ENCODE data around the gene SRGAP2B.
"Not testable (repeated sequence)": the region's sequence is repeated elsewhere in the genome, so short reads cannot be mapped to it uniquely, and the experiment has no call there.

Gene SRGAP2B

DNA sequence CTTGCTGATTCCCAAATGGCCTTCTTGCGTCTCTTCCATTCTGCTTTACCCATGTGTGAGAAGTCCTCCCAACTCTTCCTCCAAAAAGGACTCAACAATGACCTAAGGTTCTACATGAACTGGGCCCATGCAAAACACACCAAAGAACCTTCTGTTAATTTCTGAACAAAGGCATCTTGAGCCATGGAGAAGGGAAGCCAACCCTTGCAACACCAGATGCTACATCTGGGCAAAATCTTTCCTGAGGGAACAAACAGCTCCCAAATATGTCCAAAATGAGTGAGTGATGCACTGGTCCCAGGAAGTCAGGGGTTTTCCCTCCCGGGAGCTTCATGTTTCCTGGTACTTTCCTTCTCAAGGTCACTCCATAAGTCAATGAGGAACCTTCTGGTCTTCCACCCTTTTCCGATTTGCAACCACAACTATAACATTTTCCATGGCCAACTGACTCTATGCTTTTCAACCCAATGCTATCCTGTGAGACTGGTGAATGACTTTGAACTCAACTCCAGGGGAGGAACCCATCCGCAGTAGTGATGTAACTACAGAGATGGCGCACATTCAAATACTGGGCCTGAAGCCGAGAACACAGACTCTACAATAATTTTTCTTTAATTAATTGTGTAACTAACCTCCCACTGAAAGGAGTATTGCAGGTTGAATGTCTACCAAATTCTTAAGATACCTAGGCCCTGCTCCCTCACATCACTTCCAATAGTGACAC, 112.2 kb downstream of the SRGAP2B start:
- H3K9me3 ChIP-seq (ENCODE audit: control insufficient read depth, low read length); H3K27me3 ChIP-seq (replicated peaks; ENCODE audit: control insufficient read depth, insufficient read depth, low read length); H3K4me1 ChIP-seq (ENCODE audit: control insufficient read depth, insufficient read depth, low read length); DNase-seq (ENCODE audit: low read depth); H3K36me3 ChIP-seq (ENCODE audit: control insufficient read depth, insufficient read depth, low read length, severe bottlenecking); H3K9ac ChIP-seq (ENCODE audit: low read length); H3K4me3 ChIP-seq (ENCODE audit: low read length): not testable (repeated sequence)

DNA sequence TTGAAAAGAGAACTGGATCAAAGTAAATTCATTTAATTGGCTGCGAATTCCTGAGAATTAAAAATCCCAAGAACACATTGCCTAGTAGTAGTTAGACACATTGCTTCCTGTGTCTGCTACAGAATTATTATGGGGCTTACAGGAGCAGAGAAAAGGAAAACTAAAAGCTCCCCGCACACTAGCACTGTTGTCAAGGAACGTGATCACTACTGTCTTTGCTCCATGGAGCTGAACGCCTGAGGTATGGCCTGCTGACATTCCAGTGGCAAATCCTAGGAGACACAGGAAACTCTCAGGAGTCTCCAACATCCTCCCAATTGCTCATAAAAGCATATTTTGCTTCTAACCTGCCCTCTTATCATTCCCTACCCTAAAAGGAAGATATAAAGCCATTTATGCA, 114.0 kb downstream of the SRGAP2B start:
- not testable (repeated sequence) for H3K9me3 ChIP-seq (ENCODE audit: control insufficient read depth, low read length); H3K27me3 ChIP-seq (replicated peaks; ENCODE audit: control insufficient read depth, insufficient read depth, low read length); H3K9ac ChIP-seq (ENCODE audit: low read length); DNase-seq (ENCODE audit: low read depth); H3K36me3 ChIP-seq (ENCODE audit: control insufficient read depth, insufficient read depth, low read length, severe bottlenecking); H3K4me3 ChIP-seq (ENCODE audit: low read length); H3K4me1 ChIP-seq (ENCODE audit: control insufficient read depth, insufficient read depth, low read length)

DNA sequence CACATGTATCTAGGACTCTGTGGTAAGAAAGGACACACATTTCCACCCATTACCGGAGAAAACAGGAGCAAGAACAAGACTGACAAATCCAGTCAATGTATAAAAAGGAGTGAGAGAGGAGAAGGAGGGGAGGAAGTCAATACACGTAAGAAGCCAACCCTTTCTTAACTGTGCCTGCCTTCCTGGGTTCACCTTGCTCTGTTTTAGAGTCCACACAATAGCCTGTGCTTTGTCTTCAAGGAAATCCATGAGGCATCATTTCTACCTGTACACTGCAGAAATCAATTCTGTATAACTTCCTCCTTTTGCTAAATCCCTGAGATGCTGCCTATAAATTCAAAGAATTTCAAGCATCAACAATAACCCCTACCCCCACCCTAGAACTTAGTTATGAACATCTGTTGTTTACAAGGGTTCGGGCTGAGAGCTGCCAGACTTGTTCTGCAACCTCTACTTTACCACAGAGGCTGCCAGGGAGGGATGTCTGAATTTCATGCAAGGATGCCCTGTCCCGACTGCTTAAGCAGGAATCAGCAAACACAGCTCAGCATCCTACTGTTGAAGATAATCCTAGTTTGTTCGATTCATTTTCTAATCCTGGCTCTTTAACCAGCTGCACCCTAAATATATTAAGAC, 115.0 kb downstream of the SRGAP2B start:
- not testable (repeated sequence) for H3K9ac ChIP-seq (ENCODE audit: low read length); H3K4me1 ChIP-seq (ENCODE audit: control insufficient read depth, insufficient read depth, low read length); H3K4me3 ChIP-seq (ENCODE audit: low read length); DNase-seq (ENCODE audit: low read depth); H3K27me3 ChIP-seq (replicated peaks; ENCODE audit: control insufficient read depth, insufficient read depth, low read length); H3K9me3 ChIP-seq (ENCODE audit: control insufficient read depth, low read length); H3K36me3 ChIP-seq (ENCODE audit: control insufficient read depth, insufficient read depth, low read length, severe bottlenecking)

DNA sequence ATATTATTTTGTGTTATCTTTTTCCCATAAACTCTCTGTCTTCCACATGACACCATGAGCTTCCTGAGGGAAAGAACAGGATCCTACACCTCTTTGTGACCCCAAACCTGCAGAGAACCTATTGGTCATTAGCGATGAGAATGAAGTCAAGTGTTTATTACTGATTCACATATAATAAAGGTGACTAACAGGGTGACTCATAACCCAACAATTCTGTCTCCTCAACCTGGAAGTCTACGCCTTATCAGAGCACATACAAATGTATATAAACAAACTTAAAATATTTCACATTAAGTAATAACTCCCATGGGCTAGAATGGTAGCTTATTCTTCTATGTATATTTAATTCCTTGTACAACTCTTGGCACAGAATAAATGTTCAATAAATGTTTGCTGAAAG, 117.3 kb downstream of the SRGAP2B start:
- H3K4me1 ChIP-seq (ENCODE audit: control insufficient read depth, insufficient read depth, low read length); H3K27me3 ChIP-seq (replicated peaks; ENCODE audit: control insufficient read depth, insufficient read depth, low read length); H3K36me3 ChIP-seq (ENCODE audit: control insufficient read depth, insufficient read depth, low read length, severe bottlenecking); H3K4me3 ChIP-seq (ENCODE audit: low read length); DNase-seq (ENCODE audit: low read depth); H3K9ac ChIP-seq (ENCODE audit: low read length); H3K9me3 ChIP-seq (ENCODE audit: control insufficient read depth, low read length): not testable (repeated sequence)

DNA sequence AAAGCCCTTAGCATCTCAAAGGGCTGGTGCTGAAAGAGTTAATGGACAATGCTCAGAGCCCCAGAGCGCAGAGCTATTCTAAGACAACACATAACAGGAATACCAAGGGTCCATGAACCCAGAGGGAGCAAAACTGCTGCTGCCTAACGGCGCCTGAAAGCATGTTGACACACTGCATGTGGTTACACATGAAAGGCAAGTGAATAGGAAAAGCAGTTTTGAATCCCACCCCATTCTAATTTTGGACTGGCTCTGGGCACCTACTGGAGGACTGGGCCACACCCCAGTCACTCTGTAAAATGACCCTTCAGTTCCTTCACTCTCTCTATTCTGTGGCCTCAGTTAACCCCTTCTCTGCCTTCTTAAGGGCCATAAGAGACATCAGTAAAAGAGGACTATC, 123.2 kb downstream of the SRGAP2B start:
- H3K27me3 ChIP-seq (replicated peaks; ENCODE audit: control insufficient read depth, insufficient read depth, low read length); DNase-seq (ENCODE audit: low read depth): not testable (repeated sequence)

DNA sequence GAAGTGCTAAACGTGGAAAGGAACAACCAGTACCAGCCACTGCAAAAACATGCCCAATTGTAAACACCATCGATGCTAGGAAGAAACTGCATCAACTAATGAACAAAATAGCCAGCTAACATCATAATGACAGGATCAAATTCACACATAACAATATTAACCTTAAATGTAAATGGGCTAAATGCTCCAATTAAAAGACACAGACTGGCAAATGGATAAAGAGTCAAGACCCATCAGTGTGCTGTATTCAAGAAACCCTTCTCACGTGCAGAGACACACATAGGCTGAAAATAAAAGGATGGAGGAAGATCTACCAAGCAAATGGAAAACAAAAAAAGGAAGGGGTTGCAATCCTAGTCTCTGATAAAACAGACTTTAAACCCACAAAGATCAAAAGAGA, 128.6 kb downstream of the SRGAP2B start:
- not testable (repeated sequence) for H3K9ac ChIP-seq (ENCODE audit: low read length); H3K9me3 ChIP-seq (ENCODE audit: control insufficient read depth, low read length); H3K4me3 ChIP-seq (ENCODE audit: low read length); DNase-seq (ENCODE audit: low read depth); H3K27me3 ChIP-seq (replicated peaks; ENCODE audit: control insufficient read depth, insufficient read depth, low read length); H3K36me3 ChIP-seq (ENCODE audit: control insufficient read depth, insufficient read depth, low read length, severe bottlenecking); H3K4me1 ChIP-seq (ENCODE audit: control insufficient read depth, insufficient read depth, low read length)

More for the DNA sequence above, 123.2 kb downstream of the SRGAP2B start:
- H3K4me3 ChIP-seq (ENCODE audit: low read length); H3K36me3 ChIP-seq (ENCODE audit: control insufficient read depth, insufficient read depth, low read length, severe bottlenecking); H3K9me3 ChIP-seq (ENCODE audit: control insufficient read depth, low read length); H3K9ac ChIP-seq (ENCODE audit: low read length); H3K4me1 ChIP-seq (ENCODE audit: control insufficient read depth, insufficient read depth, low read length): not testable (repeated sequence)

DNA sequence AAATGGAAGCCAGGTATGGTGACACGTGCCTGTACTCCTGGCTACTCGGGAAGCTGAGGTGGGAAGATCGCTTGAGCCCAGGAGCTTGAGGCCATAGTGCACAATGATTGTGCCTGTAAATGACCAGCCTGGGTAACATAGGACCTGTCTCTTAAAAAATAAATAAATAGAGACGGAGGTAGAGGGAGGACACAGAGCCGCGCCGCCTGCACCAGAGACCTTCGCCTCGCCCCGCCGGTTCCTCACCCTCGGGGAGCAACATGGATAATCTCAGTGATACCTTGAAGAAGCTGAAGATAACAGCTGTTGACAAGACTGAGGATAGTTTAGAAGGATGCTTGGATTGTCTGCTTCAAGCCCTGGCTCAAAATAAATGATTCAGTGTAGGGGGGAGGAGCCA, 130.4 kb downstream of the SRGAP2B start:
- not testable (repeated sequence) for H3K4me3 ChIP-seq (ENCODE audit: low read length); DNase-seq (ENCODE audit: low read depth); H3K9ac ChIP-seq (ENCODE audit: low read length); H3K27me3 ChIP-seq (replicated peaks; ENCODE audit: control insufficient read depth, insufficient read depth, low read length); H3K9me3 ChIP-seq (ENCODE audit: control insufficient read depth, low read length); H3K4me1 ChIP-seq (ENCODE audit: control insufficient read depth, insufficient read depth, low read length); H3K36me3 ChIP-seq (ENCODE audit: control insufficient read depth, insufficient read depth, low read length, severe bottlenecking)

DNA sequence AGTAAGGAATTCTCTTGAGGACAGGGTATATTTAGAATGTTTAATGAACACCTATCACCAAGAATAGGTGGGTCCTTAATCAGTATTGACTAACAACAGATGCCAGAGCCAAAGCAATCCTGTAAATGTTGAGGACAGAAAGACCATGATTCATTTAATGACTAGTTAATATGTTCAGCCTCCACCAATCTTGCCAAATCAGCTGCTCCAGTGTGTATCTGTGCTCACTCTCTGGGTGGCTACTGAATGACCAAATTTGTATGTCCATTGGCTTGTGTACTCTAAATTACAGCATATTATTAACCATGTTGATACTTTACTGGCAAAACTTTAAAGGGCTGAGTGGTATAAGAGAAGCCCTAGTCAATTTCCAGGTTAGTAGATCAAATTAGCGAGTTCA, 130.9 kb downstream of the SRGAP2B start:
- not testable (repeated sequence) for H3K4me3 ChIP-seq (ENCODE audit: low read length); H3K9me3 ChIP-seq (ENCODE audit: control insufficient read depth, low read length); H3K36me3 ChIP-seq (ENCODE audit: control insufficient read depth, insufficient read depth, low read length, severe bottlenecking); H3K4me1 ChIP-seq (ENCODE audit: control insufficient read depth, insufficient read depth, low read length); H3K27me3 ChIP-seq (replicated peaks; ENCODE audit: control insufficient read depth, insufficient read depth, low read length); DNase-seq (ENCODE audit: low read depth); H3K9ac ChIP-seq (ENCODE audit: low read length)

DNA sequence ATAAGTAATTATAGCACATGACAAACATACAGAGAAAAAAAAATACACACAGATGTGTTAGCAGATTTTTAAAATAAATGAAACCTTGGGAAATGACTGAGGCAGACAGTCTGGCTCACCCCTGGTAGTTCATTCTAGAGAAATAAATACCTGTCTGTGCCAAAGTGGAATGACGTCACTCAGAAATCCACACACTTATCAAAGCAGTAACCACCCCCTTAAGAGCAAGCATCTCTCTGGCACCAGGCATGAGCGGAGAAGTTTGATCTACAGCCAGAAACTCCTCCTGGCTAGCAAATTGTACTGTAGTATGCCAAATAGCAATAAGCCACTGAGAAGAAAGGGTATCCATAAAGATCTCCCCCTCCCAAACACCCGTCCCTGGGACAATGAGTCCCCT, 131.6 kb downstream of the SRGAP2B start:
- DNase-seq (ENCODE audit: low read depth); H3K9ac ChIP-seq (ENCODE audit: low read length); H3K4me3 ChIP-seq (ENCODE audit: low read length); H3K36me3 ChIP-seq (ENCODE audit: control insufficient read depth, insufficient read depth, low read length, severe bottlenecking); H3K27me3 ChIP-seq (replicated peaks; ENCODE audit: control insufficient read depth, insufficient read depth, low read length); H3K9me3 ChIP-seq (ENCODE audit: control insufficient read depth, low read length); H3K4me1 ChIP-seq (ENCODE audit: control insufficient read depth, insufficient read depth, low read length): not testable (repeated sequence)

DNA sequence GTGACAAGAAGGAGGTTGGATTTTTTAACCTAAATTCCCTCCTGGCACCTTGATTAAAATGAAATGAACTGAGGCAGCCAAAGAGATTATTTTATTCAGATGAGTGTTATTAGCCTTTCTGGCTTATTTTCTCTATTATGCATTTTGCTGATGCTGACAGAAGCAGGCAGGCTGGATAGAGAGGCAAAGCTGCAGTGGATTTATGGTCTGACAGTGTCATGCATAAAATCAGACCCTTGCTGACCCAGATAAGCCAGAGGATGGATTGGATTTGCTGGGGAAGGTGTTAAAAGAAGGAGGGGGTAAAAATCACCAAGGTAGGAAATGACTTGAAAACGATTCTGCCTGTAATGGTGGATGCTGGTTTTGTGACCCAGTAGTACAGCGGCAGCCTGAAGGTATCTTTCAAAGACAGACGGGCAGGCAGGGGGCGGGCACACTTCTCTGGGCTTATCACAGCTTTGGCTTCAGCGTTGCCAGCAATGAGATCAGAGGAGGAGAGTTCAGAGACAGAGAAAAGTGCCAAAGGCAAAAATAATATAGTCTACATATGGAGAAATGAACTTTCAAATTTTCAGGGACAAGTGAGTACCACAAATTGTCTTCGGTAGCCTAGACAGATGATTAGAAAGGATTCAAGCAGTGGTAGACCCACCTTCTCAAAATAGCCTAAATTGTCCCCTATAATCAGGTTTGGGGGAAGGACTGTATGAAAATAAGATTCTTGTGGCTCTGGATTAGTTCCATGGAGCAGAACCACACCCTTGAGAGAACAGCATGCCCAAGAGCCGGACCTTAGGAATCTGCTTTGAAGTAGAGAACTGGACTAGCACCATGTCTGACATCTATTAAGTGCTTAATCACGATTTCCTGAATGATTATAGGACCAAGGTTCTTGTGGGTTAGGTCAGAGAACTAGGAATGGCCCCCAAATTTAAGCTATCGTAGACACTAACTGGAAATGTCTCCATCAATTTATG, 133.2 kb downstream of the SRGAP2B start:
- H3K27me3 ChIP-seq (replicated peaks; ENCODE audit: control insufficient read depth, insufficient read depth, low read length); H3K9ac ChIP-seq (ENCODE audit: low read length); H3K4me3 ChIP-seq (ENCODE audit: low read length); H3K4me1 ChIP-seq (ENCODE audit: control insufficient read depth, insufficient read depth, low read length); H3K9me3 ChIP-seq (ENCODE audit: control insufficient read depth, low read length); DNase-seq (ENCODE audit: low read depth); H3K36me3 ChIP-seq (ENCODE audit: control insufficient read depth, insufficient read depth, low read length, severe bottlenecking): not testable (repeated sequence)

DNA sequence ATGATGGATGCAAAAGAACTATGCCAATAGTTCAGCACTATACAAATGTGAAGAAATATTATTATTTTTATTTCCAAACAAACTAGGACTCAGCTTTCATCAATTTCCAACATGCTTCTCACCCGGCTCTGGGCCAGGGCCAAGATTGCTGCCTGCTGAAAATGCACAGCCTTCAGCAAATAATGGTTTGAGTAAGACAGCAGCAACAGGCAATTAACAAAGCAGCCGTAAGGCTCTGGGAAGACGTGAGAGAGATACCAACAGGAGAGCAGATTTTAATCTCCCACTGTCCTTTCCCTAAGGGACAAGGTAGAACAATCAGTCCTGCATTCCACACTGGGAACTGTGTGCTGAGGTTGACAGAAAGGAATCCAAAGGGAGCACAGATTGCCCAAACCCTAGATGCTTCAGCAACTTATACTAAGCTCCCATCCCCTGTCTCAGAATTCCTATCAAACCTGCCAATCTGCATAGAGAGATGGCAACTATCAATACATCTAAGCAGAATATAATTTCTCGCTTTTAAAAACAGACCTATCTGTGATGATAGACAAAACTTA, 134.1 kb downstream of the SRGAP2B start:
- not testable (repeated sequence) for DNase-seq (ENCODE audit: low read depth); H3K4me1 ChIP-seq (ENCODE audit: control insufficient read depth, insufficient read depth, low read length); H3K27me3 ChIP-seq (replicated peaks; ENCODE audit: control insufficient read depth, insufficient read depth, low read length)

More for the DNA sequence above, 134.1 kb downstream of the SRGAP2B start:
- H3K9me3 ChIP-seq (ENCODE audit: control insufficient read depth, low read length); H3K4me3 ChIP-seq (ENCODE audit: low read length); H3K36me3 ChIP-seq (ENCODE audit: control insufficient read depth, insufficient read depth, low read length, severe bottlenecking); H3K9ac ChIP-seq (ENCODE audit: low read length): not testable (repeated sequence)
